Endothelial cell of umbilical vein (primary cell): ENCODE results near the gene PLXNB1. TPM values are rescaled to one million over a fixed set of nuclear protein-coding genes. Genes with fewer than 3 reads are reported as not detected.

Experiments
- BruUV-seq: library from RNA; stranded (reverse); fragments of 400-500 nt; replicated peaks from 2 replicates; lab custom pipeline; 2021; lab: Mats Ljungman, UMichigan
- CTCF ChIA-PET: fragments of 300-600, 350-600 bp; sonication (Branson Sonifier 250); formaldehyde crosslinking; loops from one replicate; lab custom pipeline; 2021; ENCODE audit warnings: antibody characterized with exemption, inconsistent platforms; lab: Charles Lee
- POLR2A ChIA-PET: fragments of 300-600, 350-600 bp; sonication (Branson Sonifier 250); formaldehyde crosslinking; loops from one replicate; lab custom pipeline; 2021; ENCODE audit warnings: antibody characterized with exemption, inconsistent platforms; lab: Charles Lee
- DNase-seq: peaks from one replicate; pipeline ENCODE4 v3.0.0-alpha.2; 2011; ENCODE audit warnings: low read depth, low spot score
- FAIRE-seq: peaks from 2 replicates; lab custom pipeline; 2011; peaks lifted over from hg19 to GRCh38; lab: Jason Lieb, UNC
- H2AFZ ChIP-seq: 2 replicates; pipeline ENCODE4 v1.6.0; 2012; ENCODE audit warnings: low read depth, low read length, control low read depth, inconsistent platforms
- H3K27ac ChIP-seq: 2 replicates; pipeline ENCODE4 v1.5.1; 2011; ENCODE audit warnings: low read depth, mild to moderate bottlenecking, control low read depth, low read length, moderate library complexity; ENCODE audit not compliant: insufficient read depth
- H3K27me3 ChIP-seq, 2 experiments: 2 replicates each; pipeline versions ENCODE4 v1.6.0 to v1.6.1; 2011; ENCODE audit warnings: low read length in 2 of 2, mixed read lengths in 1 of 2; ENCODE audit not compliant: control insufficient read depth in 2 of 2, insufficient read depth in 2 of 2
- H3K36me3 ChIP-seq, 2 experiments: 2 replicates in 1 of 2; 3 replicates in 1 of 2; pipeline ENCODE4 v1.5.1; 2011; ENCODE audit warnings: low read length in 2 of 2, mild to moderate bottlenecking in 1 of 2, moderate library complexity in 1 of 2; ENCODE audit not compliant: control insufficient read depth in 2 of 2, insufficient read depth in 2 of 2; ENCODE audit errors: extremely low read depth in 1 of 2
- H3K4me1 ChIP-seq: 3 replicates; pipeline ENCODE4 v1.5.1; 2011; ENCODE audit warnings: mild to moderate bottlenecking, low read length; ENCODE audit not compliant: control insufficient read depth, insufficient read depth; ENCODE audit errors: extremely low read depth
- H3K4me2 ChIP-seq: 2 replicates; pipeline ENCODE4 v1.6.1; 2011; ENCODE audit warnings: low read length, control low read depth, mixed read lengths; ENCODE audit not compliant: insufficient read depth
- H3K4me3 ChIP-seq, 3 experiments: fragments of 200-600 bp in 1 of 3; sonication (generic), shearing (Covaris generic) in 1 of 3; replicated peaks in 1 of 3; 2 replicates each; pipeline ENCODE4 v1.5.1; 2011 to 2016; ENCODE audit warnings: control low read depth in 3 of 3, low read length in 3 of 3, mild to moderate bottlenecking in 2 of 3, inconsistent platforms in 1 of 3, low read depth in 1 of 3, moderate library complexity in 1 of 3; ENCODE audit not compliant: insufficient read depth in 1 of 3
- H3K79me2 ChIP-seq: 2 replicates; pipeline ENCODE4 v1.6.0; 2012; ENCODE audit warnings: low read length, inconsistent platforms; ENCODE audit not compliant: control insufficient read depth, insufficient read depth
- H3K9ac ChIP-seq: replicated peaks from 2 replicates; pipeline ENCODE3; 2011; ENCODE audit warnings: low read length, control low read depth; ENCODE audit not compliant: insufficient read depth; ENCODE audit errors: extremely low read depth
- H3K9me1 ChIP-seq: replicated peaks from 3 replicates; pipeline ENCODE4 v1.6.0; 2011; ENCODE audit warnings: mild to moderate bottlenecking, low read length; ENCODE audit not compliant: control insufficient read depth, insufficient read depth; ENCODE audit errors: extremely low read depth
- H3K9me3 ChIP-seq: replicated peaks from 2 replicates; pipeline ENCODE4 v1.5.1; 2012; ENCODE audit warnings: low read length, inconsistent platforms; ENCODE audit not compliant: control insufficient read depth, insufficient read depth
- H4K20me1 ChIP-seq: replicated peaks from 2 replicates; pipeline ENCODE3; 2011; ENCODE audit warnings: mild to moderate bottlenecking, low read length; ENCODE audit not compliant: control insufficient read depth, insufficient read depth; ENCODE audit errors: extremely low read depth
- EZH2 ChIP-seq: IDR thresholded peaks from 2 replicates; pipeline ENCODE4 v1.6.1; 2012; ENCODE audit warnings: borderline replicate concordance, low read depth, mild to moderate bottlenecking, moderate library complexity, low read length, inconsistent platforms; ENCODE audit not compliant: severe bottlenecking
- FOS ChIP-seq: IDR thresholded peaks from 2 replicates; pipeline ENCODE4 v1.6.1; 2011; ENCODE audit warnings: mild to moderate bottlenecking, low read length, moderate library complexity, borderline replicate concordance; ENCODE audit not compliant: insufficient read depth
- GATA2 ChIP-seq: IDR thresholded peaks from 2 replicates; pipeline ENCODE4 v1.7.0; 2011; ENCODE audit warnings: low read depth, mild to moderate bottlenecking, moderate library complexity, mixed read lengths, low read length; ENCODE audit not compliant: insufficient read length, insufficient read depth
- JUN ChIP-seq: IDR thresholded peaks from 2 replicates; pipeline ENCODE4 v1.6.1; 2011; ENCODE audit warnings: borderline replicate concordance, low read depth; ENCODE audit not compliant: insufficient read length, insufficient read depth
- MYC ChIP-seq: IDR thresholded peaks from one replicate; pipeline ENCODE4 v1.6.1; 2011; ENCODE audit warnings: mild to moderate bottlenecking, low read depth, low read length
- POLR2A ChIP-seq: IDR thresholded peaks from 2 replicates; pipeline ENCODE4 v1.6.1; 2012; ENCODE audit warnings: low read depth, mild to moderate bottlenecking, control low read depth, low read length
- POLR2AphosphoS5 ChIP-seq: IDR thresholded peaks from 2 replicates; pipeline ENCODE4 v1.6.1; 2012; ENCODE audit warnings: low read depth, mild to moderate bottlenecking, control low read depth, low read length, moderate library complexity; ENCODE audit not compliant: insufficient read depth
- dilution Hi-C: fragments of 300-500 bp; cut with MboI; formaldehyde crosslinking; loops from one replicate; pipeline ENCODE4 v1.15.0; 2019; ENCODE audit warnings: low sequenced_read_pairs; ENCODE audit not compliant: extremely low pct_ligation_motif_present
- intact Hi-C: fragments of 100-400 bp; cut with micrococcal nuclease; formaldehyde crosslinking; loops from one replicate; pipeline ENCODE4 v1.10.0; 2022
- polyA plus RNA-seq, 4 experiments: library from polyadenylated mRNA; depleted of rRNA in 3 of 4; stranded (reverse) in 3 of 4; unstranded in 1 of 4; fragments of >200 nt; gene quantifications; 2 replicates each; pipeline versions ENCODE4 v1.2.1 to v1.2.3, GENCODE V29; 2011 to 2012; ENCODE audit warnings: missing spikeins in 1 of 4
- total RNA-seq: library from RNA; stranded (reverse); gene quantifications from 2 replicates; pipeline ENCODE4 v1.2.3, GENCODE V29; 2021
- TF ChIP-seq, protein P1 (sequence below), 2 donors: IDR thresholded peaks; 1 replicate in 1 of 2; 2 replicates in 1 of 2; pipeline ENCODE4 v1.5.1; 2011; ENCODE audit warnings: low read length in 2 of 2, mild to moderate bottlenecking in 2 of 2, moderate library complexity in 2 of 2, control low read depth in 1 of 2, inconsistent platforms in 1 of 2, low read depth in 1 of 2; ENCODE audit not compliant: insufficient read depth in 1 of 2; ENCODE audit errors: extremely low read depth in 1 of 2
- TF ChIP-seq, protein P2 (sequence below): IDR thresholded peaks from 2 replicates; pipeline ENCODE4 v1.6.1; 2011; ENCODE audit not compliant: insufficient read depth, insufficient read length

PLXNB1 gene
- total and polyA plus RNA-seq, 2 donors (not counting 3 experiments of a cell fraction or from before 2014, with no cell fraction given), result 43.1 to 45.2 TPM

DNA sequence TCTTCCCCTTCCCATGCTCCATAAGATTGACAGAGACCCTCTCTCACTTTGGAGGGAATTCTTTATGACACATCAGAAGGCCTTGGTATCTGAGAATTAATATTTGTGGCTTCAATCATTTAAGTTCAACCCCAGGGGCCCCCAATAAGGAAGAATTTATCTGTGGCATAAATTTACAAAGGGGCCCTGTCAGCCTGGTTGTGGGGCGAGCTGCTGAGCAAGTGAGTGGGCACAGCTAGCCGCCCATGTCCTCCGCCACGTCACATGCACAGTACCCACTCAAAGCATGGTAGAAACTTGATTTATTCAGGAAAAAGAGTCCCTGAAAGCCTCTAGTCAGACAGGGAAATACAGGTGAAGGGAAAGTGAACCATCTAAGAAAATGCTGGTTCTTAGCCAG is 13.3 kb downstream of the PLXNB1 start:
- no peak for DNase-seq
- Histone ChIP-seq H3K4me1 (no peaks in the 10 kb centered on the region), H3K9me3 (no peaks in the 10 kb centered on the region), H2AFZ (no peak overlapping the region), H3K9ac (no peak overlapping the region), H4K20me1 (no peaks in the 10 kb centered on the region), H3K27me3 (no peaks in the 10 kb centered on the region), H3K9me1 (no peaks in the 10 kb centered on the region), H3K36me3 (peaks cover 0 to 25% of the 10 kb centered on the region in 2 experiments), H3K27ac (no peak overlapping the region), H3K79me2 (no peaks in the 10 kb centered on the region), H3K4me3 (no peak overlapping the region), H3K4me2 (no peak overlapping the region)
- no TSS peak for BruUV-seq
- CTCF ChIA-PET, result interaction anchor here (0.8 to 4.0 kb wide), 3 partner anchors 16 to 19 kb away, joined by 3 to 46 read pairs (median 5); no protein-coding TSS in a partner anchor
- dilution Hi-C loops (no loop called here), intact Hi-C loops (no loop called here)
- TF ChIP-seq POLR2A (no peak), FOS (no peak), EZH2 (no peak)
- no peak for FAIRE-seq
- POLR2A ChIA-PET, result no interaction called here

DNA sequence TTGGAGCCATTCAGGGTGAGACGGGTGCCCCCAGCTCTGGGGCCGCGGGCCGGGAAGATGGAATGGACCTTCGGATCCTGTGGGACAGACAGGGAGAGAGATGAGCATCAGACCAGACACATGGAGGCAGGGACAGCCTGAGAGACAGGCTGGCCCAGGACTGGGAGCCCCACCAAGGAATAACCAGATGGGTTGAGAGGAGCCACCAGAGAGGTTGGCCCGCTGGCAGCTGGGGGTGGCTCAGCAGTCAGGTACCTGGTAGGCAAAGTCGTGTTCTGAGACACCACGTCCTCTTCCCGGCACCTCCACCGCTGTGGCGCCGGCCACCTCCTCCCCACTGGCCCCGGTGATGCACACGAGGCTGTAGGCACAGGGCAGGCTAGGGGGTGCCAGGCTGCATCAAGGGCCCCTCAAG is 13.8 kb downstream of the PLXNB1 start:
- TF ChIP-seq POLR2A (no peak), EZH2 (no peak), POLR2AphosphoS5 (no peak), JUN (no peak), FOS (no peak), MYC (no peak), GATA2 (no peak)
- TF ChIP-seq, protein P1, sequence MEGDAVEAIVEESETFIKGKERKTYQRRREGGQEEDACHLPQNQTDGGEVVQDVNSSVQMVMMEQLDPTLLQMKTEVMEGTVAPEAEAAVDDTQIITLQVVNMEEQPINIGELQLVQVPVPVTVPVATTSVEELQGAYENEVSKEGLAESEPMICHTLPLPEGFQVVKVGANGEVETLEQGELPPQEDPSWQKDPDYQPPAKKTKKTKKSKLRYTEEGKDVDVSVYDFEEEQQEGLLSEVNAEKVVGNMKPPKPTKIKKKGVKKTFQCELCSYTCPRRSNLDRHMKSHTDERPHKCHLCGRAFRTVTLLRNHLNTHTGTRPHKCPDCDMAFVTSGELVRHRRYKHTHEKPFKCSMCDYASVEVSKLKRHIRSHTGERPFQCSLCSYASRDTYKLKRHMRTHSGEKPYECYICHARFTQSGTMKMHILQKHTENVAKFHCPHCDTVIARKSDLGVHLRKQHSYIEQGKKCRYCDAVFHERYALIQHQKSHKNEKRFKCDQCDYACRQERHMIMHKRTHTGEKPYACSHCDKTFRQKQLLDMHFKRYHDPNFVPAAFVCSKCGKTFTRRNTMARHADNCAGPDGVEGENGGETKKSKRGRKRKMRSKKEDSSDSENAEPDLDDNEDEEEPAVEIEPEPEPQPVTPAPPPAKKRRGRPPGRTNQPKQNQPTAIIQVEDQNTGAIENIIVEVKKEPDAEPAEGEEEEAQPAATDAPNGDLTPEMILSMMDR (IDR thresholded peaks at IDR 0.05; ENCODE audit: extremely low read depth in 1 of 2, insufficient read depth in 1 of 2, low read depth in 1 of 2, low read length in 2 of 2), result no peak
- TF ChIP-seq, protein P2, sequence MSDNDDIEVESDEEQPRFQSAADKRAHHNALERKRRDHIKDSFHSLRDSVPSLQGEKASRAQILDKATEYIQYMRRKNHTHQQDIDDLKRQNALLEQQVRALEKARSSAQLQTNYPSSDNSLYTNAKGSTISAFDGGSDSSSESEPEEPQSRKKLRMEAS, result no peak

More for the DNA sequence above, 13.8 kb downstream of the PLXNB1 start:
- DNase-seq (no peak), FAIRE-seq (no peak)
- Histone ChIP-seq H3K36me3 (peaks cover 0 to 25% of the 10 kb centered on the region in 2 experiments), H3K27me3 (no peaks in the 10 kb centered on the region), H4K20me1 (no peaks in the 10 kb centered on the region), H3K79me2 (no peaks in the 10 kb centered on the region), H3K4me3 (no peak overlapping the region), H3K4me1 (no peaks in the 10 kb centered on the region), H3K4me2 (no peak overlapping the region), H3K9ac (no peak overlapping the region), H3K9me1 (no peaks in the 10 kb centered on the region), H2AFZ (no peak overlapping the region), H3K27ac (no peak overlapping the region), H3K9me3 (no peaks in the 10 kb centered on the region)
- intact Hi-C loops (no loop called here), dilution Hi-C loops (no loop called here)
- ChIA-PET POLR2A (no interaction called here), CTCF (interaction anchor here (1.4 to 4.0 kb wide), 2 partner anchors 15 to 20 kb away, joined by 5 to 46 read pairs; no protein-coding TSS in a partner anchor)
- BruUV-seq, result no TSS peak
